T1000 (cell line): ENCODE measurements around the gene LIF.
"Not testable (repeated sequence)": the region's sequence is repeated elsewhere in the genome, so short reads cannot be mapped to it uniquely, and the experiment has no call there.

Experiments
- DNase-seq: peaks from one replicate; lab custom pipeline; 2025; ENCODE audit warnings: mixed read lengths; lab: John Stamatoyannopoulos, UW

The LIF gene

GRCh38 chr22:30241576-30242371 is 4.8 kb downstream of the LIF start:
- DNase-seq, result no peak

GRCh38 chr22:30240541-30241417 is 5.8 kb downstream of the LIF start:
- no peak for DNase-seq

- DNase-seq, result no peak
Observed at GRCh38 chr22:30239488-30240405, 6.8 kb downstream of the LIF start.

GRCh38 chr22:30238661-30239487 is 7.7 kb downstream of the LIF start:
- DNase-seq, result no peak

- no peak for DNase-seq
Observed at GRCh38 chr22:30238136-30238535, 8.4 kb downstream of the LIF start.

- no peak for DNase-seq
Observed at GRCh38 chr22:30236875-30237274, 9.7 kb downstream of the LIF start.

- DNase-seq, result peak; percentile 76
Observed at GRCh38 chr22:30235687-30236170, 10.8 kb downstream of the LIF start.

GRCh38 chr22:30234786-30235470 is 11.6 kb downstream of the LIF start:
- no peak for DNase-seq

- not testable (repeated sequence) for DNase-seq
Observed at GRCh38 chr22:30234325-30234724, 12.2 kb downstream of the LIF start.

GRCh38 chr22:30233582-30233981 is 13.0 kb downstream of the LIF start:
- DNase-seq, result no peak

GRCh38 chr22:30232716-30233218 is 13.8 kb downstream of the LIF start:
- no peak for DNase-seq

GRCh38 chr22:30230787-30231461 is 15.6 kb downstream of the LIF start:
- no peak for DNase-seq

- no peak for DNase-seq
Observed at GRCh38 chr22:30230330-30230729, 16.2 kb downstream of the LIF start.

GRCh38 chr22:30228509-30229359 is 17.8 kb downstream of the LIF start:
- peak; percentile 67 for DNase-seq

- no peak for DNase-seq
Observed at GRCh38 chr22:30227438-30228228, 18.9 kb downstream of the LIF start.

GRCh38 chr22:30226192-30226832 is 20.2 kb downstream of the LIF start:
- DNase-seq, result peak; percentile 25

- DNase-seq, result no peak
Observed at GRCh38 chr22:30225220-30225927, 21.2 kb downstream of the LIF start.
